Activated CD8-positive, alpha-beta T cell treated with anti-CD3 and anti-CD28 coated beads for 36 hours (primary cell): Measurements from ENCODE around the gene OSBPL6. TPM values are rescaled to one million over a fixed set of nuclear protein-coding genes. Genes with fewer than 3 reads are reported as not detected.
"Not testable (repeated sequence)": the region's sequence is repeated elsewhere in the genome, so short reads cannot be mapped to it uniquely, and the experiment has no call there.

Source experiments
- ATAC-seq: fragments of 200-7000 bp; cut with Tn5 transposase; one replicate; pipeline ENCODE4 v1.10.0; 2021; ENCODE audit warnings: mild to moderate bottlenecking, moderate library complexity
- CTCF ChIA-PET: fragments of 350-600 bp; sonication (Branson Sonifier 250); formaldehyde crosslinking; loops from one replicate; lab custom pipeline; 2021; ENCODE audit warnings: antibody characterized with exemption; lab: Charles Lee
- POLR2A ChIA-PET: fragments of 350-600 bp; sonication (Branson Sonifier 250); formaldehyde crosslinking; loops from one replicate; lab custom pipeline; 2021; ENCODE audit warnings: antibody characterized with exemption; lab: Charles Lee
- DNase-seq: peaks from one replicate; pipeline ENCODE4 v3.0.0-alpha.2; 2020
- H3K27ac Mint-ChIP-seq: one replicate; pipeline ENCODE4 v1.8.0; 2021; ENCODE audit warnings: mild to moderate bottlenecking, mixed read lengths
- H3K27me3 Mint-ChIP-seq: one replicate; pipeline ENCODE4 v1.8.0; 2021; ENCODE audit warnings: mixed read lengths
- H3K36me3 Mint-ChIP-seq: one replicate; pipeline ENCODE4 v1.8.0; 2021; ENCODE audit warnings: low read depth, mixed read lengths
- H3K4me1 Mint-ChIP-seq: one replicate; pipeline ENCODE4 v1.8.0; 2021; ENCODE audit warnings: low read depth, mixed read lengths
- H3K4me3 Mint-ChIP-seq: one replicate; pipeline ENCODE4 v1.8.0; 2021; ENCODE audit warnings: mild to moderate bottlenecking, moderate library complexity, mixed read lengths
- H3K9me3 Mint-ChIP-seq: one replicate; pipeline ENCODE4 v1.8.0; 2021; ENCODE audit warnings: mixed read lengths
- intact Hi-C: fragments of 100-400 bp; cut with micrococcal nuclease; formaldehyde crosslinking; loops from one replicate; pipeline ENCODE4 v1.10.0; 2022
- total RNA-seq, 2 experiments: library from RNA; stranded (reverse); gene quantifications; one replicate each; pipeline ENCODE4 v1.2.3, GENCODE V29; 2021
- TF ChIP-seq, protein P1 (sequence below): fragments of 200-600 bp; IDR thresholded peaks from one replicate; pipeline ENCODE4 v1.8.0; 2022; ENCODE audit warnings: antibody characterized with exemption, mild to moderate bottlenecking

OSBPL6 gene
- total RNA-seq, result 1 to 10 TPM; 2.5 to 4.0 TPM

DNA sequence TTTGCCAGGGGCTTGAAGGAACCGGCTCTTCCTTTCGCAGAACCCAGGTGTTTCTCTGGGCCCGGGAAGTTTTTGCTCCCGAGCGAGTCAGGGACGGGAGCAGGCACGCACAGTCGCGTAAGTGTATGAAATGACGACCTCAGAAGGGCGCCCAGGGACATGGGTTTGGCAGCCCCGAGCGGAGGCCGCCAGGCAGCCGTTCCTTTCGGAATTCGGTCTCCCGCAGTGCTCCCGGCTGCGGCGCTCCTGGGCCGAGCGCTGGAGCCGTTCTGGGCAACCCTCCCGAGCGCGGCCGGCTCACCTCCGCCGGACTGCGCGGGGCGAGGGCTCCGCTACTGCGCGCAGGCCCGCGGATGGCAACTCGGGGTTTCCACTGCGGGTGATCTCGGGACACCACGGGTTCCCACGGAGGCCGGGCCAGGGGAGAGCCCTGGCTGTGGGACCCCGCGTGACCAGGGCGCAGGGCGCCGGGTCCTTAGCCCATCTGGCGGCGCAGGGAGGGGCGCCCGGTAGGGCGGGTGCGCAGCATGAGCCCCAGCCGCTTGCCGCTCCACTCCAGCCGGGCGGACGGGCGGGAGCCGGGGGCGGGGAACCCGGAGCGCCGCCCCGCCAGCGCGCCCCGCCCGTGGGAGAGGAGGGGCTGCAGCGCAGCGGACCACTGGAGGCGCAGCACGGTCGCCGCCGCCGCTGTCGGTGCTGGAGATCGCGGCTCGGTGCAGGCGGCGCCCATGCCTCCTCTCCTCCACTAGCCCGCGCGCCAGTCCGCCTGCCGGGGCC lies at the start of gene OSBPL6:
Gene OSBPL6, plus strand, starts transcription at position 690 of the 777 bp plus-strand sequence. CDS start 111,673 bp downstream, outside the sequence.
- ChIA-PET POLR2A (no interaction called here), CTCF (interaction anchor here (1.8 kb wide), 1 partner anchor 82 kb away, joined by 8 read pairs; the partner anchor contains the start of gene RBM45)
- intact Hi-C loops, result loop anchor here (2.0 kb wide), 1 partner anchor 79 kb away; no protein-coding TSS in a partner anchor
- DNase-seq (peak; percentile 71), ATAC-seq (peak; percentile 92)
- Mint-ChIP-seq H3K4me3 (peak within 1 kb of the TSS; percentile 71), H3K36me3 (no peaks in the 10 kb centered on the region), H3K4me1 (peaks cover 5% of the 10 kb centered on the region), H3K9me3 (no peaks in the 10 kb centered on the region), H3K27me3 (peaks cover 55% of the 10 kb centered on the region), H3K27ac (no peak within 1 kb of the TSS)
- TF ChIP-seq, protein P1, sequence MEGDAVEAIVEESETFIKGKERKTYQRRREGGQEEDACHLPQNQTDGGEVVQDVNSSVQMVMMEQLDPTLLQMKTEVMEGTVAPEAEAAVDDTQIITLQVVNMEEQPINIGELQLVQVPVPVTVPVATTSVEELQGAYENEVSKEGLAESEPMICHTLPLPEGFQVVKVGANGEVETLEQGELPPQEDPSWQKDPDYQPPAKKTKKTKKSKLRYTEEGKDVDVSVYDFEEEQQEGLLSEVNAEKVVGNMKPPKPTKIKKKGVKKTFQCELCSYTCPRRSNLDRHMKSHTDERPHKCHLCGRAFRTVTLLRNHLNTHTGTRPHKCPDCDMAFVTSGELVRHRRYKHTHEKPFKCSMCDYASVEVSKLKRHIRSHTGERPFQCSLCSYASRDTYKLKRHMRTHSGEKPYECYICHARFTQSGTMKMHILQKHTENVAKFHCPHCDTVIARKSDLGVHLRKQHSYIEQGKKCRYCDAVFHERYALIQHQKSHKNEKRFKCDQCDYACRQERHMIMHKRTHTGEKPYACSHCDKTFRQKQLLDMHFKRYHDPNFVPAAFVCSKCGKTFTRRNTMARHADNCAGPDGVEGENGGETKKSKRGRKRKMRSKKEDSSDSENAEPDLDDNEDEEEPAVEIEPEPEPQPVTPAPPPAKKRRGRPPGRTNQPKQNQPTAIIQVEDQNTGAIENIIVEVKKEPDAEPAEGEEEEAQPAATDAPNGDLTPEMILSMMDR, result peak; percentile 27

DNA sequence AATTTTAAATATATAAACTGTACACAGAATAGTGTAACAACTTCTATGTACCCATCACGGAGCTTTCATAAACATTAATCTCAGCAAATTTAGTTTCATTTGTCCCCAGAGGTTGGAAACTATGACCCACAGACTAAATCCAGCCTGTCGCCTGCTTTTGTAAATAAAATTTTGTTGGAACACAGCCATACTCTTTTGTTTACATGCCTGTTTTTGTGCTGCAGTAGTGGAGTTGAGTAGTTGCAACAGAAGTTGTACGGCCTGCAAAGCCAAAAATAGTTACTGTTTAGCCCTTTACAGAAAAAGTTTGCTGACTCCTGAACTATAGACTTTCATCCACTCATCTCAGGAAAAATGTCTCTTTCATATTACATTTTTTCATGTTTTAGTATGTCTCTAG lies 42.3 kb upstream of the OSBPL6 start:
- POLR2A ChIA-PET, result no interaction called here
- TF ChIP-seq, protein P1, result no peak
- peaks cover 12% of the 10 kb centered on the region for H3K27me3 Mint-ChIP-seq
- no peak overlapping the region for H3K4me3 Mint-ChIP-seq
- ATAC-seq (no peak), DNase-seq (no peak)
- CTCF ChIA-PET, result no interaction called here
- intact Hi-C loops, result no loop called here
- H3K27ac Mint-ChIP-seq, result no peak overlapping the region
- no peaks in the 10 kb centered on the region for H3K9me3 Mint-ChIP-seq
- H3K4me1 Mint-ChIP-seq, result no peaks in the 10 kb centered on the region
- no peaks in the 10 kb centered on the region for H3K36me3 Mint-ChIP-seq

DNA sequence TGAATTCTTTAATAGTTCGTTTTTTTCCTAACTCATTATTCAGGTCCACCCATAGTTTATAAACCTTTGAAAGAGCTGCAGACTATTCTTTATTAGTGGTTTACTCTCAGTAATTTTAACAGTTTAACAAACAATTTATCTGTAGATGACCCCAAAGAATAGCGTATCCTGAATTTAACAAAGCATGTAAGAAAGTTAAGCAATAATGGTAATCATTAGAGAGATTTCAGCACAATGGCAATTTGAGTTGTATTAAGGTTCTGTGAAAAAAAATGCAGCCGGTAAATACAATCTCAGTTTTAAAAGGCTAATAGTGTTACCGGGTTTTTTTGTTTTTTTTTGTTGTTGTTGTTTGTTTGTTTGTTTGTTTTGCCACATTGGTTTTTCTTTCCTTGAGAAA lies 41.8 kb upstream of the OSBPL6 start:
- Mint-ChIP-seq H3K9me3 (no peaks in the 10 kb centered on the region), H3K4me3 (no peak overlapping the region), H3K27me3 (peaks cover 13% of the 10 kb centered on the region), H3K27ac (no peak overlapping the region), H3K4me1 (no peaks in the 10 kb centered on the region), H3K36me3 (no peaks in the 10 kb centered on the region)
- ATAC-seq (no peak), DNase-seq (no peak)
- TF ChIP-seq, protein P1, result no peak
- intact Hi-C loops, result no loop called here
- ChIA-PET POLR2A (no interaction called here), CTCF (no interaction called here)

DNA sequence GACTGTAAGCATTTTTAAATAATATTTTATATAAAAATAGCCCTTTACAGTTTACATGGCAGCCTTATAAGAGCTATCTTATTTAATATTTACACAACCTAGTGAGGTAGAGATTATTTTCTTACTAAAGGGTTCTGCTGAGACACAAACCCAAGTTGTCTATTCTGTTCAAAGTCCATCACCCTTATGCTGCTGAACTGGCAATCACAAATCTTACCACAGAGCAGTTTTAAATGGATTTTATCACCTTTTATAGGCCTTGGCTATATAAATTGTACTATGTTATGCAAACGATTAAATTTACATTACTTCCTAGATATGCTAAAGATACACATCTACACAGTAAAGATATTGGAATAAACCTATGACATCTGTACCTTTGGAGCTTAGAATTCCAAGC lies 41.3 kb upstream of the OSBPL6 start:
- Mint-ChIP-seq H3K4me3 (no peak overlapping the region), H3K27me3 (peaks cover 14% of the 10 kb centered on the region), H3K9me3 (no peaks in the 10 kb centered on the region), H3K27ac (no peak overlapping the region), H3K4me1 (no peaks in the 10 kb centered on the region), H3K36me3 (no peaks in the 10 kb centered on the region)
- ChIA-PET POLR2A (no interaction called here), CTCF (no interaction called here)
- DNase-seq (no peak), ATAC-seq (no peak)
- TF ChIP-seq, protein P1, result no peak
- intact Hi-C loops, result no loop called here

DNA sequence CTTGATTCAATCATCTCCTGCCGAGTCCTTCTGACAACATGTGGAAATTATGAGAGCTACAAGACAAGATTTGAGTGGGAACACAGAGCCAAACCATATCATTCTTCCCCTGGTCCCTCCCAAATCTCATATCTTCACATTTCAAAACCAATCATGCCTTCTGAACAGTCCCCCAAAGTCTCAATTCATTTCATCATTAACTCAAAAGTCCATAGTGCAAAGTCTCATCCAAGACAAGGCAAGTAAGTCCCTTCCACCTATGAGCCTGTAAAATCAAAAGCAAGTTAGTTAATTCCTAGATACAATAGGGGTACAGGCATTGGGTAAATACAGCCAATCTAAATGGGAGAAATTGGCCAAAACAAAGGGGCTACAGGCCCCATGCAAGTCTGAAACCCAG lies 40.4 kb upstream of the OSBPL6 start:
- H3K4me1 Mint-ChIP-seq, POLR2A ChIA-PET, CTCF ChIA-PET, H3K9me3 Mint-ChIP-seq, intact Hi-C loops, ATAC-seq, H3K27ac Mint-ChIP-seq, H3K4me3 Mint-ChIP-seq, DNase-seq, H3K36me3 Mint-ChIP-seq: not testable (repeated sequence)
- peaks cover 13% of the 10 kb centered on the region for H3K27me3 Mint-ChIP-seq
